Activated CD4-positive, CD25-positive, alpha-beta regulatory T cell treated with anti-CD3 and anti-CD28 coated beads, Interleukin-2, amount 50 U/mL, for 16 hours (primary cell): ENCODE data around the gene LRIG1.

Experiments used
- DNase-seq: peaks from one replicate; pipeline ENCODE4 v3.0.0-alpha.2; 2020; ENCODE audit warnings: low read depth, low spot score

The LRIG1 gene

DNA sequence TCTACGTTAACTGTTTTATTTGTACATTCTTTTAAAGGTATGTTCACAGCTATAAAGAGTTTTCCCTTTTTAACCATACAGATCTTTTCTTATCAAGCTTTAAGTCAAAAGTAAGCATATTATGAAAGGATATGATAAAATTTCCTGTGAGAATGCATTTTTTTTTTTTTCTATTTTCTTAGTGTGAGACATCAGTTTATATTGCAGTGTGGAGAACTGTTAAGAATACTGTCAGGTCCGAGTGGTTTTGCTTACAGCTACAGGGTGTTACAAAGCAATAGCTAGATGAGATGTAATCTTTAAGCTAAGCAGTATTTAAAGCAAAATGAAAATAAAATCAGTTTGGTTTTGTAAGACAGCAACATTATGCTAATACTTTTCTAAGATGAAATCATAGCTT lies 146.8 kb downstream of the LRIG1 start:
- no peak for DNase-seq

DNA sequence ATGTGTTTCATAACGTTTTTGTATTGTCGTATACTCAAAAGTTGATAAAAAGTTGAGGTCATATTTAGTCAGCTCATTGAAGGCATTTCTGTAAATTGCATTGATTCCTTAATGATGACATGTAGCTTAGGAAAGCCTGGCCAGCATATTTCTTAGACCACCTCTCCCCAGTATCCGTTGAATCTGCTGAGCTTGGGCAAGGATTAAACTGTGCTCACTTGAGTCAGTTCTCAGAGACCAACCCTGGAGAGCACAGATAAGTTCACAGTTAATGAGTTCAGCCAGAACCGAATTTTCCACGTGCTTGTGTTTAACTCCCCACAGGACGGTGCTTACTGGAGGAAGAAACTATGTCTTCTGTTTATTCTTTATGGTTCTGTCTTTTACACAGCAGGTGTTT lies 147.3 kb downstream of the LRIG1 start:
- DNase-seq: no peak

DNA sequence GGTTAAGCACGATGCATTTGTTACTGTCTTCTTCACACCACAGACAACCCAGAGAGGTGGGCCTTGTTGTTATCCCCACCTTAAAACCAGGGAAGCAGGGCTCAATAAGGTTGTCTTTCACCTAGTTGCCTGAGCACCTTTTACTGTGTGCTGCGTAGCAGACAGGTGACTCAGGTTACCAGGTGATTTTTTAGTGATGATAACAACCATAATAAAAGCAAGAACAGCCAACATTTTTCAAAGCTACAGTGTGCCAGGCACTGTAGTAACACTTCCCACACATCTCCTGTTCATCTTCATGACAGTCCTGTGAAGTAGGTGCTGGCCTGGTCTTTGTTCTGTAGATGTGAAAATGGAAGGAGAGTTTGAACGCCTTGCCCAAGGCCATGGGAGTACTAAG lies 147.8 kb downstream of the LRIG1 start:
- no peak for DNase-seq

DNA sequence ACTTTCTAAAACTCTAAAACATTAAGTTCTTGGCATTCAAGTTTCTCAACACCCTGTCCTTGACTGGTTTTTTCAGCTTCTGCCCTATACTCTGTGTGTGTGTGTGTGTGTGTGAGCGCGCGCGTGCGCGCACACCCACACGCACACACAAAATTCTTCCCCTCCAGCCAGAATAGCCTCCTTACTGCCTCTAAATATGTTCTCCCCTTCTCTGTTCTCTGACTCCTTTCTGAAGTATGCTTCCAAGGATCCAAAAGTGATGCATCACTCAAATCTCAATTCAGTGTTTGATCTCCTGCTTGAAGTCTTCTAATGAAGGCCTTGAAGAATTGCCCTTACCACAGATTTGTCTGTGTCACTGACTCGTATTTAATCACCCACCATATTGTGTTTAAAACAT lies 150.2 kb downstream of the LRIG1 start:
- DNase-seq: no peak

DNA sequence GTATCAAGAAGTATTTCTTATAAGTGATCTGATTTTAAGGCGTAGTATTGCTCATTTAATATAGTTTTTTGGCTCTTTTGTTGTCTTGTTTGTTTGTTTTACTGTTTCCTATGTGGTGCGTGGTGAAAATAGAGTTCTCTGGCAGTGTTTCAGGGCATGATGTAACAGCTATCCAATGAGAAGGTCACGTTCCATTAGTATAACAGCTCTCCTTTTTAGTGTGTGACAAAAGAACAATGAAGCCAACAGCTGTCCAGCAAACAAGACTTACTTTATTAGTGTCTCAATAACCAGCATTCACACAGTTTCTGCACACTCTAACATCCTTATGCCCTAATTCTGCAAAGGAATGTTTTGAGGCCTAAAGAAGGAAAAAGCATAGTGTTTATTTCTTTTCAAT lies 152.1 kb downstream of the LRIG1 start:
- DNase-seq: no peak

DNA sequence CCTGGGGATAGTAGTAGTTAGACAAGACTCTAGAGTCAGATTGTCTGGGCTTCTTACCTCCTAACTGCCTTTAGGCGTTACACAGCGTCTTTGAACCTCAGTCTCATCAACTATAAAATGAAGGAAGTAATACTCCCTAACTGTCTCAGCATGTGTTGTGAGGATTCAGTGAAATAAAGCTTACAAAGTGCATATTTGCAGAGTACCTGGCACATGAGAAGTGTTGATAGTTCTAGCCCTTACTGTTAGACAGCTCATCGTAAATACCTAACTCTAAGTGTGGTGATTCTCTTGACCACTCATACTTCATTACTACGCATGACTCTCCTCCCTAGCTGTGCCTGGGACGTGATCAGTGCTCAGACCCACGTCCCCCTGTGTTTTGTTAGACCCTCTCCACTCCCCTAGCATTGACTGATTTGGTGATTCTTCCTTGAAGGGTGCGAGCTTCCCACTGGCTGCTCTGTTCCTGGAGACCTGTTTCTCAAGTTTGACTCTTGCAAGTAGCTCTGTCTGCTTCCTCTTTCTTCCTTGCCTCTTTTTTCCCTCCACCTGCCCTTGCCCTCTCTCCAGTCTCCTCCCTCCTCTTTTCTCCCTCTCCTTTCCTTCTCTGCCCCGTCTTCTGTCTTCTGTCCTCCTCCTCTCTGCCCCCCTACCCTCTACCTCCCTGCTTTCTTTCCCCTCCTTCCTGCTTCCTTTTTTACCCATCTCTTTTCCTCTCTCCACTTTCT lies 155.8 kb downstream of the LRIG1 start:
- DNase-seq: no peak

DNA sequence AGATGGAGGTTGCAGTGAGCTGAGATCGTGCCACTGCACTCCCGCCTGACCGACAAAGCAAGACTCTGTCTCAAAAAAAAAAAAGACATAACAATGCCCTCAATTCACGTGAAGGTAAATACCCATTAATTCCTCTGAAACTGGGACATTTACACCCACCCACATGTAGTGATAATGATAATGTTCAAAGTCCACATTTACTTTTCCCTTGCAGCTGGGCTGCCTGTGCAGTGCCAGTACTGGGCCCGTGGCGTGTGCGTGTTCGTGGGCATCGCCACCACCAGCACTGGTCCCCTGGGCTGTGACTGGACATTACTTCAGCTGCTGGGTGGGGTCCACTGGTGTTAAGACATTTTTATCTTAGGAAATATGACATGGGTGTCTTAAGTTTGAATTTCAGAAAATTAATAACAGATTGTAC lies 156.4 kb downstream of the LRIG1 start:
- no peak for DNase-seq

DNA sequence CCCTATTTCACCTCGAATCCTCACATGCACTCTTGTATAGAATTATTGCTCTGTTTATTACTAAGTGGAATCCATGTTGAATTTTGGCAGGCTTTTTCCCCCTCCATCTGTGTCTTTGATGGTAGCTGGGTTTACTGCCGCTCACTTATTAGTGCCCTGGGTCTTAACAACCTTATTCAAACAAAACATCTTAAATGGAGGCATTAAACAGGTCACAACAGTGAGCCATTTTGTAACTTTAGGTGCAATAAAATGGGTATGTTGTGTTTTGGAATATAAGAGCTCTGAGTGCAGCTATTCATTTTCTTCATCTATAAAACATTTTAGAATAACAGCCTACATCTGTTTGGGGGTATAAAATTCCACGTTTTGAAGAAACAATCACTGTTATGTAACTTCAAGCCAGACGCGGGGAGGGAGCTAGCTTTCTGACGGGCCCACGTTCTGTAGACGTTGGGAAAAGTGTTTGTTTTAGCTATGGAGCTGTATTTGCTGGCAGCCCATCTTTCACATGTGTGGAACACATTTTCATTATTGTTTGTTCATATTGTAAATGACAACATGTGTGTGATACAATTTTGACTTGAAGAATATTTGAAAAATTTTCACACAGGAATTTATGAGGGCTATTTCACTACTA lies 158.0 kb downstream of the LRIG1 start:
- DNase-seq: no peak

DNA sequence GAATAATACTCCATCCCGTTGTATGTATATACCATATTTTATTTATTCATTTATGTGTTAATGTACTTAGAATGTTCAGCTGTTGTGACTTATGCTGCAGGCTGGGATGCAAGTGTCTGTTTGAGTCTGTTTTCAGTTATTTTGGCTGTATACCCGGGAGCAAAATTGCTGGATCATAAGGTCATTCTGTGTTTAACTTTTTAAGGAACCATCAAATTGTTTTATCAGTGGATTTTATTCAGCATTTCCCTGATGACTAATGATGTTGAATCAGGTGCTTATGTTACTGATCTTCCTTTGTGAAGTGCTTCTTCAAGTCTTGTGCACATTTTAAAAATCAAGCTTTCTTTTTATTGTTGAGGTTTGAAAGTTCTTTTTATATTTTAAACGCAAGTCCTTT lies 161.9 kb downstream of the LRIG1 start:
- no peak for DNase-seq

DNA sequence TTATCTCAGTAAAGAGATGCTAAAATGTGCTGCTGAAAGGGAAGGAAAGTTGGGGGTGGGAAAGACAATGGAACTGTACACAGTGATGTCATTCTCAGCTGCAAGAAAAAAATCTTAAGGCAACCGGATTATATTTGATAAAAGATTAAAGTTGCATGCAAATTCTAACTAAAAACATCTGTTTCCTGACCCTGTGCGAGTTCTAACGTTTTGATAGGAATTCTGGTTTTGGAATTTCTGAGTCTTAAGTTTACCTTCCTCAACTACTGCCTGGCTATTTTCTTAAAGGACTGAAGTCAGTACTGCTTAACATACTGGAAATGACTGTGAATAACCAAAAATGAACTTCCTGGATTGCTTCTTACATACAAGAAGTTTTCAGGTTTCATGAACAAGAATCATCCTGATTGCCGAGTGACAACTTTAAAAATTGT lies 164.5 kb downstream of the LRIG1 start:
- DNase-seq: no peak

DNA sequence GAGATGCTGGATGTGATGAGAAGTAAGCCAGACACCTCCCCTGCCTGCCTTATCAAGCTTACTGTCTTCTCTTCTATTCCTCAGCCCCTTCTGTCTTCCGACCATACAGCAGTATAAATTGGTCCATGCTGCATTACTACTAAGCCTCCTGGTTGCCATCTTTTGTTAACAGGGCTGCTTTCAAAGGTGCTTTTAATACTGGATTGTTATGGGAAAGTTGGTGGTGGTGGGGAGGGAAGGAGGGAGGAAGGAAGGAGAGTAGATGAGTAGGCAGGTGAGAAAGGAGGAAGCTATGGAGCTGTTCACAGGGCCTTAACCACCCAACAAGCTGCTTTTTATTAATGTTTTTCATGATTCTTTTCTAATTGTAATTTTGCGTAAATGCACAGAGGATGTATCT lies 165.2 kb downstream of the LRIG1 start:
- no peak for DNase-seq
